Panc1 (cell line): Measurements from ENCODE around the gene GDI2.

ENCODE experiments used
- CTCF ChIP-seq: fragments of 450-650 bp; IDR thresholded peaks from 2 replicates; pipeline ENCODE4 v1.5.1; 2017; ENCODE audit warnings: mild to moderate bottlenecking
- POLR2AphosphoS5 ChIP-seq: IDR thresholded peaks from 2 replicates; pipeline ENCODE4 v1.6.1; 2012; ENCODE audit warnings: mild to moderate bottlenecking, low read depth, low read length, moderate library complexity
- REST ChIP-seq, 2 experiments: IDR thresholded peaks; 2 replicates each; pipeline ENCODE4 v1.6.1; 2011 to 2012; ENCODE audit warnings: low read depth in 2 of 2, control low read depth in 1 of 2, low read length in 1 of 2, mild to moderate bottlenecking in 1 of 2, moderate library complexity in 1 of 2; ENCODE audit not compliant: insufficient read depth in 1 of 2
- SIN3A ChIP-seq: IDR thresholded peaks from 2 replicates; pipeline ENCODE4 v1.6.1; 2012; ENCODE audit warnings: low read depth, mild to moderate bottlenecking, low read length, moderate library complexity, borderline replicate concordance; ENCODE audit not compliant: insufficient read depth
- TCF7L2 ChIP-seq: IDR thresholded peaks from 2 replicates; pipeline ENCODE4 v1.6.1; 2011; ENCODE audit warnings: mild to moderate bottlenecking, low read depth, low read length, inconsistent platforms

- no peak for TF ChIP-seq CTCF
- TF ChIP-seq POLR2AphosphoS5, result no peak
- TF ChIP-seq REST (IDR thresholded peaks at IDR 0.05; ENCODE audit: insufficient read depth in 1 of 2, low read depth in 2 of 2, low read length in 1 of 2), result no peak
- no peak for TF ChIP-seq SIN3A
- no peak for TF ChIP-seq TCF7L2
These were observed 18.2 kb upstream of the GDI2 start for GRCh38 chr10:5831446-5831782.
